ENCODE measurements around the gene ZSWIM8. TPM values are rescaled to one million over a fixed set of nuclear protein-coding genes. Genes with fewer than 3 reads are reported as not detected.

Gene ZSWIM8
- total and polyA plus RNA-seq, 3 donors from 2014 or later, result 192 to 289 (median 204) TPM

- Histone ChIP-seq H3K9me3 (no peaks in the 10 kb centered on the region), H3K36me3 (ENCODE audit: low read depth, missing control alignments) (no peaks in the 10 kb centered on the region), H3K27me3 (no peaks in the 10 kb centered on the region), H3K27ac (no peak overlapping the region), H3K4me1 (no peaks in the 10 kb centered on the region), H3K4me3 (no peak overlapping the region)
- intact Hi-C loops (cut with DNase I; ENCODE audit: low total_unique reads), result no loop called here
- no peak for TF ChIP-seq POLR2A (IDR thresholded peaks at IDR 0.05)
- TF ChIP-seq, protein P1, sequence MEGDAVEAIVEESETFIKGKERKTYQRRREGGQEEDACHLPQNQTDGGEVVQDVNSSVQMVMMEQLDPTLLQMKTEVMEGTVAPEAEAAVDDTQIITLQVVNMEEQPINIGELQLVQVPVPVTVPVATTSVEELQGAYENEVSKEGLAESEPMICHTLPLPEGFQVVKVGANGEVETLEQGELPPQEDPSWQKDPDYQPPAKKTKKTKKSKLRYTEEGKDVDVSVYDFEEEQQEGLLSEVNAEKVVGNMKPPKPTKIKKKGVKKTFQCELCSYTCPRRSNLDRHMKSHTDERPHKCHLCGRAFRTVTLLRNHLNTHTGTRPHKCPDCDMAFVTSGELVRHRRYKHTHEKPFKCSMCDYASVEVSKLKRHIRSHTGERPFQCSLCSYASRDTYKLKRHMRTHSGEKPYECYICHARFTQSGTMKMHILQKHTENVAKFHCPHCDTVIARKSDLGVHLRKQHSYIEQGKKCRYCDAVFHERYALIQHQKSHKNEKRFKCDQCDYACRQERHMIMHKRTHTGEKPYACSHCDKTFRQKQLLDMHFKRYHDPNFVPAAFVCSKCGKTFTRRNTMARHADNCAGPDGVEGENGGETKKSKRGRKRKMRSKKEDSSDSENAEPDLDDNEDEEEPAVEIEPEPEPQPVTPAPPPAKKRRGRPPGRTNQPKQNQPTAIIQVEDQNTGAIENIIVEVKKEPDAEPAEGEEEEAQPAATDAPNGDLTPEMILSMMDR (IDR thresholded peaks at IDR 0.05), result no peak
- no peak for DNase-seq
- 75 to 82% methylated on average over 11 of the region's 11 CpGs for WGBS, 2 donors
These were observed 17.0 kb downstream of the ZSWIM8 start for GRCh38 chr10:73802276-73802991.

GRCh38 chr10:73803680-73804286 lies 18.4 kb downstream of the ZSWIM8 start:
- Histone ChIP-seq H3K4me3 (no peak overlapping the region), H3K27me3 (no peaks in the 10 kb centered on the region), H3K4me1 (no peaks in the 10 kb centered on the region), H3K27ac (no peak overlapping the region), H3K36me3 (ENCODE audit: low read depth, missing control alignments) (no peaks in the 10 kb centered on the region), H3K9me3 (no peaks in the 10 kb centered on the region)
- intact Hi-C loops (cut with DNase I; ENCODE audit: low total_unique reads), result no loop called here
- DNase-seq, result no peak
- TF ChIP-seq, protein P1 (IDR thresholded peaks at IDR 0.05), result no peak
- TF ChIP-seq POLR2A (IDR thresholded peaks at IDR 0.05), result no peak

DNA sequence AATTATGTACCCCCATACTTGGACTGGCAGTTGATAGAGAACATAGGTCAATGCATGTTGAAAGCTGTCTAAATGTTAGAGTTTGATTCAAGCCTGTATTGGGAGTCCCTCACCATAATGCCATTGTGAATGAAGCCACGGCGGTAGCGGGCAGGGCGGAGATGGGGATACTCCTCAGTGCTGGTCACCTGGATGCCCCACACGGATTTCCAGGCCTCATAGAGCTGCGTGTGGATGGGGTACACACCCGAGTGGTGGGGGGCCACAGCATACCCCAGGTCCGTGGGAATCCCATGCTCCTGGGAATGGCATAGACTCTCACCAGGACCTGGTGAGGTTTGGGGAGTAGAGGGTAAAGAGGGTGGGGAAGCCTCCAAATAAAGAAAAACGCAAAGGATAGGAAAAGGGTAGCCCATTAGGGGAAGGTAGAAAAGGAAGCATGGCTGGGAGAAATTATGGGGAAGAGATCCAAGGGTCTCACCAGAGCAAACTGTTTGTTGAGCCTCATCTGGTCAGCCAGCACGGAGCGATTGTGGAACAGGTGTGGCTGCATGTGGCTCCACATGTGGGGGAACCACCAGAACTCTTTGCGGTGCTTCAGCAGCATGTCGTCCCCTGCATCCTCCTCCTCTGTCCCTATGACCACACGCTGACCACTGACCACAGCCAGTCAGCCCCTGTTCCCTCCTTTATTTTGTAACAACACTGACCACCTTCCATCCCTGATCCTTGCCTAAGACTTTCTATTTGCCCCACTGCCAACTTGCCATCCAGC lies 21.0 kb downstream of the ZSWIM8 start:
- Histone ChIP-seq H3K36me3 (ENCODE audit: low read depth, missing control alignments) (no peaks in the 10 kb centered on the region), H3K27ac (no peak overlapping the region), H3K9me3 (no peaks in the 10 kb centered on the region), H3K4me3 (no peak overlapping the region), H3K27me3 (no peaks in the 10 kb centered on the region), H3K4me1 (no peaks in the 10 kb centered on the region)
- intact Hi-C loops (cut with DNase I; ENCODE audit: low total_unique reads), result no loop called here
- no peak for TF ChIP-seq POLR2A (IDR thresholded peaks at IDR 0.05)
- TF ChIP-seq, protein P1 (IDR thresholded peaks at IDR 0.05), result no peak
- WGBS, 2 donors, result 94% methylated on average over 14 of the region's 14 CpGs
- no peak for DNase-seq

DNA sequence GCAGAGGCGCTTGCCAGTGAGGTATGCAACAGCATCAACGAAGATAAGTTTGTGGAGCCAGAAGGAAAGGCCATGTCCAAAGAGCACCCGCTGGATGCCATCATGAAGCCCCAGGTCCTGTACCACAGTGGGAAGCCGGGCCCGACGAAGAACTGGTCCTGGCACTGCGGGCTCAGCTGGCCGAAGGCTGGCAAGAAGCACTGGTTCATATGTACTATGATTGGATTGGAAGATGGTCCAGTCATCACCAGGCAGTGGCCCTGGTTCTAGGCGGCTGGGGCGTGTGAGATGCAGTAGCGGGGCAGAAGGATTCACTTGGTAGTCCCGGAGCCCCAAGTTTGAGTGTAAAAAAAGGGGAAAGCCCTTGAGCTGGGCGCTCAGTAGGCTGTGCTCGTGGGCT lies 22.1 kb downstream of the ZSWIM8 start:
- DNase-seq, result no peak
- no peaks in the 10 kb centered on the region for H3K4me1 ChIP-seq
- H3K36me3 ChIP-seq (ENCODE audit: low read depth, missing control alignments), result no peaks in the 10 kb centered on the region
- no peak overlapping the region for H3K27ac ChIP-seq
- 94 to 96% methylated on average over 14 of the region's 14 CpGs for WGBS, 2 donors
- no peak for TF ChIP-seq POLR2A (IDR thresholded peaks at IDR 0.05)
- TF ChIP-seq, protein P1 (IDR thresholded peaks at IDR 0.05), result no peak
- no peaks in the 10 kb centered on the region for H3K27me3 ChIP-seq
- no peak overlapping the region for H3K4me3 ChIP-seq
- H3K9me3 ChIP-seq, result no peaks in the 10 kb centered on the region
- intact Hi-C loops (cut with DNase I; ENCODE audit: low total_unique reads), result no loop called here

Measured in testis (tissue), 3 donors.